ENCODE data around the gene CXCL16. TPM values are rescaled to one million over a fixed set of nuclear protein-coding genes. Genes with fewer than 3 reads are reported as not detected.
"Not testable (repeated sequence)": the region's sequence is repeated elsewhere in the genome, so short reads cannot be mapped to it uniquely, and the experiment has no call there.

Gene CXCL16
- total RNA-seq, 1 donor from 2014 or later = 0.13 TPM

DNA sequence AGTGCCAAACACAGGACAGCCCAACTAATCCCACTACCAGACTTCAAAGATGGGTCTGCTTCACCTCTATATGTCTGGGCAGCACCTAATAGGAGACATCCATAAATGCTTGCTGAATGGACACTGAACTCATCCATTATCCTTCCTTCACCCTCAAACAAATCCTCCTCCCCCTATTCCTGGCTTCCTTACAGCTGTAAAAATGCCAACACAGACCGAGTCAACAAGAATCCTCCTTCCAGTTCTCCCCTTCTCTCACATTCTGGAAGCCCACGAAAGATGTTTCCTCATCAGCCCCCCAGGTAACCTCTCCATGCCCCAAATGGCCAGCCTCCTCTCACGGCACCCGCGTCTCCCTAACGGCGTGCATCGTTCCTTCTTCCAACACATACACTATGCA is 48.0 kb downstream of the CXCL16 start:
- Mint-ChIP-seq H3K36me3 (ENCODE audit: low read depth, unreplicated experiment) (peaks cover 35% of the 10 kb centered on the region), H3K9me3 (ENCODE audit: unreplicated experiment) (no peaks in the 10 kb centered on the region), H3K27me3 (ENCODE audit: unreplicated experiment) (peaks cover 3% of the 10 kb centered on the region), H3K4me1 (ENCODE audit: unreplicated experiment) (peaks cover 2% of the 10 kb centered on the region), H3K4me3 (ENCODE audit: unreplicated experiment) (peak overlapping the region; percentile 19), H3K27ac (ENCODE audit: unreplicated experiment) (peak overlapping the region; percentile 28)
- TF ChIP-seq, protein P1, sequence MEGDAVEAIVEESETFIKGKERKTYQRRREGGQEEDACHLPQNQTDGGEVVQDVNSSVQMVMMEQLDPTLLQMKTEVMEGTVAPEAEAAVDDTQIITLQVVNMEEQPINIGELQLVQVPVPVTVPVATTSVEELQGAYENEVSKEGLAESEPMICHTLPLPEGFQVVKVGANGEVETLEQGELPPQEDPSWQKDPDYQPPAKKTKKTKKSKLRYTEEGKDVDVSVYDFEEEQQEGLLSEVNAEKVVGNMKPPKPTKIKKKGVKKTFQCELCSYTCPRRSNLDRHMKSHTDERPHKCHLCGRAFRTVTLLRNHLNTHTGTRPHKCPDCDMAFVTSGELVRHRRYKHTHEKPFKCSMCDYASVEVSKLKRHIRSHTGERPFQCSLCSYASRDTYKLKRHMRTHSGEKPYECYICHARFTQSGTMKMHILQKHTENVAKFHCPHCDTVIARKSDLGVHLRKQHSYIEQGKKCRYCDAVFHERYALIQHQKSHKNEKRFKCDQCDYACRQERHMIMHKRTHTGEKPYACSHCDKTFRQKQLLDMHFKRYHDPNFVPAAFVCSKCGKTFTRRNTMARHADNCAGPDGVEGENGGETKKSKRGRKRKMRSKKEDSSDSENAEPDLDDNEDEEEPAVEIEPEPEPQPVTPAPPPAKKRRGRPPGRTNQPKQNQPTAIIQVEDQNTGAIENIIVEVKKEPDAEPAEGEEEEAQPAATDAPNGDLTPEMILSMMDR (IDR thresholded peaks at IDR 0.05; ENCODE audit: unreplicated experiment) = no peak
- no peak for DNase-seq (ENCODE audit: low spot score)

DNA sequence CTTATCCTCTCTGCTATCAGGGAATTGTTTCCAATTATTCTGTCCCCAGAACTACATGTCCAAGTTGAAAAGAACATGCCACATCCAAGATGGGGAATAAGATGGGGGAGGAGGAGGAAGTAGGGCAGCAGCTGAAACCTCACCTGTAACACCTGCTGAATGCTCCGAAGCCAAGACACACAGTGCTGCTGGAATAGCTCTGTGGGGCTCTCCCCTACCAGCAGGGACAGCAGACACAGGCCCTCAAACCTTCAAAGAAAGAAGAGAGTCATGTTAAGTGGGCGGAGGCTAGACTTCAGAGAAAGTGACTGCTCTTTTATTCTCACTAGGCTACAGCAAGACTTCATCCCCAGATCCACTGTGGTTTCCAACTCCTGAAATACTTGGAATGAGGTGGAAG is 49.0 kb downstream of the CXCL16 start:
- Mint-ChIP-seq H3K27ac (ENCODE audit: unreplicated experiment) (no peak overlapping the region), H3K27me3 (ENCODE audit: unreplicated experiment) (no peaks in the 10 kb centered on the region), H3K4me3 (ENCODE audit: unreplicated experiment) (no peak overlapping the region), H3K9me3 (ENCODE audit: unreplicated experiment) (no peaks in the 10 kb centered on the region), H3K36me3 (ENCODE audit: low read depth, unreplicated experiment) (peaks cover 33% of the 10 kb centered on the region), H3K4me1 (ENCODE audit: unreplicated experiment) (no peaks in the 10 kb centered on the region)
- TF ChIP-seq, protein P1 (IDR thresholded peaks at IDR 0.05; ENCODE audit: unreplicated experiment) = no peak
- DNase-seq (ENCODE audit: low spot score) = no peak

DNA sequence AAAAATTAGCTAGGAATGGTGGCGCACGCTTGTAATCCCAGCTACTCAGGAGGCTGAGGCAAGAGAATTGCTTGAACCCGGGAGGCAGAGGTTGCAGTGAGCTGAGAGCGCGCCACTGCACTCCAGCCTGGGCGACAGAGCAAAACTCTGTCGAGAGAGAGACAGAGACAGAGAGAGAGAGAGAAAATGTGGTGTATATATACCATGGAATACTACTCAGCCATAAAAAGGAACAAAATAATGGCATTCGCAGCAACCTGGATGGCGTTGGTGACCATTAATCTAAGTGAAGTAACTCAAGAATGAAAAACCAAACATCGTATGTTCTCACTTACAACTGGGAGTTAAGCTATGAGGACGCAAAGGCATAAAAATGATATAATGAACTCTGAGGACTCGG is 49.9 kb downstream of the CXCL16 start:
- not testable (repeated sequence) for H3K27me3 Mint-ChIP-seq (ENCODE audit: unreplicated experiment)
- peaks cover 33% of the 10 kb centered on the region for H3K36me3 Mint-ChIP-seq (ENCODE audit: low read depth, unreplicated experiment)

DNA sequence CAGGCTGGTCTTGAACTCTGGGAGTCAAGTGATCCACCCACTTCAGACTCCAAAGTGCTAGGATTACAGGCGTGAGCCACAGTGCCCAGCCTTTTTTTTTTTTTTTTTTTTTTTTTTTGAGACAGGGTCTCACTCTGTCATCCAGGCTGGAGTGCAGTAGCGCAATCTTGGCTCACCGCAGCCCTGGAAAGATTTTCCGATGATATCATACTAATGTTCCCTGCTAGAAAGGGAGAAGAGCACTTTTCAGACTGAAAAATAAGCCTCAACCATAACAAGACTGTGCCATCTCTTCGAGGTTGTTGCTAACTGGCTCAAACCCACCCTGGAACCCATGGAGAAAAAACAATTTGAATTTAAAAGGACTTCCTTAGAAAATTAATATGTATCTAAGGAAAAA is 56.0 kb downstream of the CXCL16 start:
- H3K9me3 Mint-ChIP-seq (ENCODE audit: unreplicated experiment); H3K27me3 Mint-ChIP-seq (ENCODE audit: unreplicated experiment); H3K27ac Mint-ChIP-seq (ENCODE audit: unreplicated experiment); H3K4me1 Mint-ChIP-seq (ENCODE audit: unreplicated experiment); H3K4me3 Mint-ChIP-seq (ENCODE audit: unreplicated experiment); DNase-seq (ENCODE audit: low spot score): not testable (repeated sequence)
- peaks cover 44% of the 10 kb centered on the region for H3K36me3 Mint-ChIP-seq (ENCODE audit: low read depth, unreplicated experiment)

More for the DNA sequence above, 49.9 kb downstream of the CXCL16 start:
- not testable (repeated sequence) for H3K27ac Mint-ChIP-seq (ENCODE audit: unreplicated experiment); H3K9me3 Mint-ChIP-seq (ENCODE audit: unreplicated experiment); H3K4me1 Mint-ChIP-seq (ENCODE audit: unreplicated experiment); H3K4me3 Mint-ChIP-seq (ENCODE audit: unreplicated experiment); DNase-seq (ENCODE audit: low spot score)

Other genes starting within 250 kb of the CXCL16 start
- gene SPNS2, start 241.0 kb downstream of the CXCL16 start, total RNA-seq (ENCODE audit: unreplicated experiment) = 187 TPM
- gene MYBBP1A, start 184.5 kb downstream of the CXCL16 start, total RNA-seq (ENCODE audit: unreplicated experiment) = 32.4 TPM
- gene GGT6, start 179.4 kb downstream of the CXCL16 start, total RNA-seq (ENCODE audit: unreplicated experiment) = not detected
- gene SMTNL2, start 155.4 kb downstream of the CXCL16 start, total RNA-seq (ENCODE audit: unreplicated experiment) = 0.59 TPM
- 17.0 TPM for gene ALOX15, start 98.2 kb downstream of the CXCL16 start, total RNA-seq (ENCODE audit: unreplicated experiment)
- gene PELP1, start 35.8 kb downstream of the CXCL16 start, total RNA-seq (ENCODE audit: unreplicated experiment) = 118 TPM
- 51.1 TPM for gene ARRB2, start 29.3 kb downstream of the CXCL16 start, total RNA-seq (ENCODE audit: unreplicated experiment)
- 10.5 TPM for gene MED11, start 8.5 kb downstream of the CXCL16 start, total RNA-seq (ENCODE audit: unreplicated experiment)
- gene ZMYND15, start 95 bp downstream of the CXCL16 start, total RNA-seq (ENCODE audit: unreplicated experiment) = not detected
- not detected for gene TM4SF5, start 32.0 kb upstream of the CXCL16 start, total RNA-seq (ENCODE audit: unreplicated experiment)
- 2.9 TPM for gene VMO1, start 46.4 kb upstream of the CXCL16 start, total RNA-seq (ENCODE audit: unreplicated experiment)
- gene GLTPD2, start 49.0 kb upstream of the CXCL16 start, total RNA-seq (ENCODE audit: unreplicated experiment) = not detected
- 185 TPM for gene PSMB6, start 56.2 kb upstream of the CXCL16 start, total RNA-seq (ENCODE audit: unreplicated experiment)
- gene PLD2, start 67.2 kb upstream of the CXCL16 start, total RNA-seq (ENCODE audit: unreplicated experiment) = 86.5 TPM
- gene MINK1, start 93.4 kb upstream of the CXCL16 start, total RNA-seq (ENCODE audit: unreplicated experiment) = 176 TPM
- gene C17orf107, start 159.6 kb upstream of the CXCL16 start, total RNA-seq (ENCODE audit: unreplicated experiment) = 2.3 TPM
- 1.2 TPM for gene CHRNE, start 163.2 kb upstream of the CXCL16 start, total RNA-seq (ENCODE audit: unreplicated experiment)
- gene GP1BA, start 192.3 kb upstream of the CXCL16 start, total RNA-seq (ENCODE audit: unreplicated experiment) = 1.3 TPM
- 47.5 TPM for gene SLC25A11, start 200.1 kb upstream of the CXCL16 start, total RNA-seq (ENCODE audit: unreplicated experiment)
- 92.3 TPM for gene RNF167, start 200.3 kb upstream of the CXCL16 start, total RNA-seq (ENCODE audit: unreplicated experiment)
- 874 TPM for gene PFN1, start 208.6 kb upstream of the CXCL16 start, total RNA-seq (ENCODE audit: unreplicated experiment)
- gene ENO3, start 211.2 kb upstream of the CXCL16 start, total RNA-seq (ENCODE audit: unreplicated experiment) = 7.3 TPM
- gene SPAG7, start 227.9 kb upstream of the CXCL16 start, total RNA-seq (ENCODE audit: unreplicated experiment) = 67.3 TPM
- 42.3 TPM for gene CAMTA2, start 247.7 kb upstream of the CXCL16 start, total RNA-seq (ENCODE audit: unreplicated experiment)

Data from endothelial cell (in vitro differentiated cells).